Peyer's patch (tissue), 4 donors: ENCODE measurements around the gene ZNF385D. TPM values are rescaled to one million over a fixed set of nuclear protein-coding genes. Genes with fewer than 3 reads are reported as not detected.

Source experiments
- DNase-seq, 3 donors: peaks; one replicate each; pipeline ENCODE4 v3.0.0-alpha.2; 2017 to 2019
- H3K27ac ChIP-seq, 4 donors: fragments of 200-600 bp; sonication (generic); one replicate each; pipeline ENCODE4 v1.5.1; 2016 to 2019
- H3K27me3 ChIP-seq, 2 donors: fragments of 200-600 bp; sonication (generic); one replicate each; pipeline ENCODE4 v1.5.1; 2019
- H3K36me3 ChIP-seq, 3 donors: fragments of 200-600 bp; sonication (generic); one replicate each; pipeline ENCODE4 v1.5.1; 2016 to 2019
- H3K4me1 ChIP-seq, 4 donors: fragments of 200-600 bp; sonication (generic); one replicate each; pipeline ENCODE4 v1.5.1; 2016 to 2019
- H3K4me3 ChIP-seq, 4 donors: fragments of 200-600 bp; sonication (generic); 1 replicate in 3 of 4; 2 replicates in 1 of 4; pipeline ENCODE4 v1.5.1; 2016 to 2019; ENCODE audit warnings: mild to moderate bottlenecking in 1 of 4
- H3K9me3 ChIP-seq, 4 donors: fragments of 200-600 bp; sonication (generic); one replicate each; pipeline ENCODE4 v1.5.1; 2016 to 2019; ENCODE audit warnings: mild to moderate bottlenecking in 1 of 4
- CTCF ChIP-seq, 6 experiments: fragments of 450-650 bp in 4 of 6; fragments of 200-600 bp in 2 of 6; sonication (generic) in 1 of 6; IDR thresholded peaks; one replicate each; pipeline ENCODE4 v1.5.1; 2017 to 2019; ENCODE audit warnings: antibody characterized with exemption in 6 of 6, mild to moderate bottlenecking in 3 of 6, moderate library complexity in 1 of 6
- POLR2A ChIP-seq, 2 donors: fragments of 450-650 bp; IDR thresholded peaks; one replicate each; pipeline ENCODE4 v1.5.1; 2017; ENCODE audit warnings: antibody characterized with exemption in 2 of 2, mild to moderate bottlenecking in 2 of 2, moderate library complexity in 2 of 2
- total RNA-seq, 4 donors: library from RNA; depleted of rRNA; stranded (reverse); fragments of >200 nt; gene quantifications; one replicate each; pipeline ENCODE4 v1.1.0, GENCODE V29; 2016

ZNF385D gene
- total RNA-seq, 4 donors from 2014 or later: 1.1 to 3.3 (median 1.8) TPM

- Histone ChIP-seq H3K27me3 (no peaks in the 10 kb centered on the region), H3K4me1 (no peaks in the 10 kb centered on the region), H3K9me3 (no peaks in the 10 kb centered on the region), H3K36me3 (no peaks in the 10 kb centered on the region), H3K4me3 (no peak overlapping the region), H3K27ac (no peak overlapping the region)
- TF ChIP-seq CTCF (IDR thresholded peaks at IDR 0.05) (no peak), POLR2A (IDR thresholded peaks at IDR 0.05) (no peak)
- DNase-seq: no peak
Measured at GRCh38 chr3:21515417-21515816, 235.6 kb downstream of the ZNF385D start.

GRCh38 chr3:21509731-21510470 is 241.1 kb downstream of the ZNF385D start:
- Histone ChIP-seq H3K27ac (no peak overlapping the region), H3K9me3 (no peaks in the 10 kb centered on the region), H3K4me1 (no peaks in the 10 kb centered on the region), H3K4me3 (no peak overlapping the region), H3K36me3 (no peaks in the 10 kb centered on the region), H3K27me3 (no peaks in the 10 kb centered on the region)
- TF ChIP-seq CTCF (IDR thresholded peaks at IDR 0.05) (no peak), POLR2A (IDR thresholded peaks at IDR 0.05) (no peak)
- DNase-seq: no peak

GRCh38 chr3:21508246-21508645 is 242.8 kb downstream of the ZNF385D start:
- no peaks in the 10 kb centered on the region for H3K36me3 ChIP-seq
- no peak for TF ChIP-seq CTCF (IDR thresholded peaks at IDR 0.05)
- TF ChIP-seq POLR2A (IDR thresholded peaks at IDR 0.05): no peak
- H3K27me3 ChIP-seq: no peaks in the 10 kb centered on the region
- no peaks in the 10 kb centered on the region for H3K9me3 ChIP-seq
- H3K4me1 ChIP-seq: no peaks in the 10 kb centered on the region
- H3K4me3 ChIP-seq: no peak overlapping the region
- DNase-seq: no peak
- no peak overlapping the region for H3K27ac ChIP-seq

GRCh38 chr3:21505711-21506460 is 245.1 kb downstream of the ZNF385D start:
- Histone ChIP-seq H3K4me1 (no peaks in the 10 kb centered on the region), H3K4me3 (no peak overlapping the region), H3K36me3 (no peaks in the 10 kb centered on the region), H3K27me3 (no peaks in the 10 kb centered on the region), H3K9me3 (no peaks in the 10 kb centered on the region), H3K27ac (no peak overlapping the region)
- no peak for TF ChIP-seq CTCF (IDR thresholded peaks at IDR 0.05)
- no peak for TF ChIP-seq POLR2A (IDR thresholded peaks at IDR 0.05)
- DNase-seq: no peak

- TF ChIP-seq CTCF (IDR thresholded peaks at IDR 0.05) (no peak), POLR2A (IDR thresholded peaks at IDR 0.05) (no peak)
- H3K36me3 ChIP-seq: no peaks in the 10 kb centered on the region
- no peaks in the 10 kb centered on the region for H3K4me1 ChIP-seq
- H3K27me3 ChIP-seq: no peaks in the 10 kb centered on the region
- no peaks in the 10 kb centered on the region for H3K9me3 ChIP-seq
- no peak for DNase-seq
- no peak overlapping the region for H3K4me3 ChIP-seq
- no peak overlapping the region for H3K27ac ChIP-seq
Measured at GRCh38 chr3:21502656-21503055, 248.4 kb downstream of the ZNF385D start.
